K562 (cell line): ENCODE data around the gene SERTAD1. TPM values are rescaled to one million over a fixed set of nuclear protein-coding genes. Genes with fewer than 3 reads are reported as not detected.

Experiments
- ATAC-seq: fragments of 200-7000 bp; cut with Tn5 transposase; 3 replicates; pipeline ENCODE4 v1.9.1; 2020; ENCODE audit warnings: moderate library complexity
- BruUV-seq: library from RNA; stranded (reverse); fragments of 400-500 nt; replicated peaks from 2 replicates; lab custom pipeline; 2021; lab: Mats Ljungman, UMichigan
- CTCF ChIA-PET: fragments of 300-600 bp; formaldehyde crosslinking; extraction: SDS; loops from one replicate; lab custom pipeline; 2021; ENCODE audit warnings: low intra/inter-chr PET ratio; lab: Yijun Ruan, JAX
- POLR2A ChIA-PET: fragments of 300-600, 350-650 bp; sonication (Branson Sonifier 250); formaldehyde crosslinking; extraction: SDS; loops from one replicate; lab custom pipeline; 2021; ENCODE audit warnings: antibody characterized with exemption, inconsistent platforms; lab: Yijun Ruan, JAX
- DNase-seq, 4 experiments: peaks; one replicate each; pipeline versions ENCODE4 v3.0.0 to v3.0.0-alpha.2; 2011 to 2018; ENCODE audit warnings: low spot score in 3 of 4, mixed read lengths in 3 of 4; ENCODE audit errors: extremely low read depth in 1 of 4
- FAIRE-seq: peaks from 2 replicates; lab custom pipeline; 2011; peaks lifted over from hg19 to GRCh38; lab: Jason Lieb, UNC
- H2AFZ ChIP-seq: 2 replicates; pipeline ENCODE4 v1.6.0; 2011; ENCODE audit warnings: low read depth, low read length, control low read depth, inconsistent platforms
- H3K27ac ChIP-seq: fragments of 200-600 bp; 3 replicates; pipeline ENCODE4 v1.8.0; 2011; ENCODE audit warnings: low read depth, mild to moderate bottlenecking, control low read depth, inconsistent platforms, low read length, moderate library complexity, mixed read lengths; ENCODE audit errors: extremely low read depth
- H3K27me3 ChIP-seq, 2 experiments: fragments of 300-600 bp in 1 of 2; 2 replicates in 1 of 2; 3 replicates in 1 of 2; pipeline versions ENCODE4 v1.6.0 to v1.8.0; 2011; ENCODE audit warnings: inconsistent platforms in 2 of 2, low read length in 2 of 2, mild to moderate bottlenecking in 1 of 2, mixed read lengths in 1 of 2, moderate library complexity in 1 of 2; ENCODE audit not compliant: control insufficient read depth in 2 of 2, insufficient read depth in 2 of 2
- H3K36me3 ChIP-seq: fragments of 300-600 bp; 3 replicates; pipeline ENCODE4 v1.8.0; 2011; ENCODE audit warnings: mild to moderate bottlenecking, low read length, inconsistent platforms; ENCODE audit not compliant: control insufficient read depth, insufficient read depth
- H3K4me1 ChIP-seq, 2 experiments: fragments of 200-600 bp in 1 of 2; replicated peaks in 1 of 2; 2 replicates in 1 of 2; 3 replicates in 1 of 2; pipeline versions ENCODE4 v1.5.1 to v1.8.0; 2011; ENCODE audit warnings: inconsistent platforms in 2 of 2, low read length in 2 of 2, mild to moderate bottlenecking in 1 of 2, mixed read lengths in 1 of 2, moderate library complexity in 1 of 2; ENCODE audit not compliant: control insufficient read depth in 2 of 2, insufficient read depth in 2 of 2
- H3K4me2 ChIP-seq: 2 replicates; pipeline ENCODE4 v1.6.1; 2011; ENCODE audit warnings: low read length, control low read depth, inconsistent platforms, mixed read lengths; ENCODE audit not compliant: insufficient read depth
- H3K4me3 ChIP-seq: fragments of 200-600 bp; sonication (generic), shearing (Covaris generic); 2 replicates; pipeline ENCODE4 v1.5.1; 2016; ENCODE audit warnings: control low read depth, inconsistent platforms
- H3K79me2 ChIP-seq: fragments of 200-600 bp; 3 replicates; pipeline ENCODE4 v1.8.0; 2011; ENCODE audit warnings: low read length, inconsistent platforms; ENCODE audit not compliant: control insufficient read depth, insufficient read depth
- H3K9ac ChIP-seq, 2 experiments: 2 replicates each; pipeline versions ENCODE4 v1.6.0 to v1.6.1; 2011; ENCODE audit warnings: low read depth in 2 of 2, low read length in 2 of 2, control low read depth in 1 of 2, inconsistent platforms in 1 of 2, mild to moderate bottlenecking in 1 of 2, mixed read lengths in 1 of 2; ENCODE audit not compliant: insufficient read depth in 1 of 2
- H3K9me1 ChIP-seq: one replicate; pipeline ENCODE4 v1.6.0; 2011; ENCODE audit warnings: inconsistent platforms, mild to moderate bottlenecking, low read length, moderate library complexity; ENCODE audit not compliant: control insufficient read depth, insufficient read depth
- H3K9me3 ChIP-seq: replicated peaks from 2 replicates; pipeline ENCODE4 v1.5.1; 2011; ENCODE audit warnings: low read depth, low read length, inconsistent platforms; ENCODE audit not compliant: control insufficient read depth, insufficient read depth
- H4K20me1 ChIP-seq: replicated peaks from 2 replicates; pipeline ENCODE4 v1.6.1; 2011; ENCODE audit warnings: low read length, inconsistent platforms, mixed read lengths; ENCODE audit not compliant: control insufficient read depth, insufficient read depth
- EGR1 ChIP-seq: fragments of 450-650 bp; conservative IDR thresholded peaks from 2 replicates; pipeline ENCODE4 v1.6.1; 2017; ENCODE audit warnings: mild to moderate bottlenecking
- GTF2E2 ChIP-seq: fragments of 200-800 bp; sonication (Bioruptor generic); IDR thresholded peaks from 2 replicates; pipeline ENCODE4 v1.6.1; 2016; ENCODE audit warnings: missing genetic modification characterization, missing compliant biosample characterization
- PHB2 ChIP-seq: fragments of 450-650 bp; IDR thresholded peaks from 2 replicates; pipeline ENCODE4 v1.6.1; 2017; ENCODE audit warnings: low read depth
- RBM25 ChIP-seq: fragments of 200-400 bp; formaldehyde crosslinking; IDR thresholded peaks from 2 replicates; pipeline ENCODE4 v1.6.1; 2018; ENCODE audit warnings: low read length, low read depth, moderate library complexity; ENCODE audit not compliant: severe bottlenecking
- RFX7 ChIP-seq: fragments of 250-450 bp; sonication (Bioruptor Pico); IDR thresholded peaks from 2 replicates; pipeline ENCODE4 v1.5.1; 2021; ENCODE audit warnings: mild to moderate bottlenecking
- SMAD4 ChIP-seq: fragments of 250-450 bp; sonication (Bioruptor Pico); conservative IDR thresholded peaks from 2 replicates; pipeline ENCODE4 v1.8.0; 2021; ENCODE audit warnings: inconsistent platforms, mild to moderate bottlenecking, moderate library complexity
- THRAP3 ChIP-seq: fragments of 450-650 bp; IDR thresholded peaks from 2 replicates; pipeline ENCODE4 v1.6.1; 2016; ENCODE audit warnings: mild to moderate bottlenecking, inconsistent platforms, borderline replicate concordance
- ZFX ChIP-seq: sonication (generic); formaldehyde crosslinking; IDR thresholded peaks from 2 replicates; pipeline ENCODE4 v1.8.0; 2022; ENCODE audit warnings: mild to moderate bottlenecking, missing genetic modification reagents, moderate library complexity
- ZNF431 ChIP-seq: sonication (generic); formaldehyde crosslinking; IDR thresholded peaks from 2 replicates; pipeline ENCODE4 v1.8.0; 2022; ENCODE audit warnings: mild to moderate bottlenecking, missing genetic modification reagents
- WGBS: fragments of 100-300 bp; shearing (Covaris generic); methylation state at CpG from one replicate; pipeline ENCODE4 v1.1.6; 2016; ENCODE audit warnings: low coverage, mixed read lengths; ENCODE audit not compliant: insufficient coverage; ENCODE audit errors: missing lambda C conversion rate; 5-methylcytosine and 5-hydroxymethylcytosine counted together
- in situ Hi-C: fragments of 300-500 bp; cut with MboI; formaldehyde crosslinking; loops from 4 replicates; pipeline ENCODE4 v1.15.0; 2018; ENCODE audit warnings: inconsistent platforms, mixed read lengths
- intact Hi-C: fragments of 100-400 bp; cut with micrococcal nuclease; formaldehyde crosslinking; loops from 2 replicates; pipeline ENCODE4 v1.14.2; 2022
- polyA plus RNA-seq, 8 experiments: library from polyadenylated mRNA; depleted of rRNA in 4 of 8; stranded (reverse) in 5 of 8; unstranded in 3 of 8; fragments of >200 nt; fragmentation: Nextera tagmentation in 2 of 8; fragmentation: Illumina TruSeq in 1 of 8; extraction: Ambion mirVana in 2 of 8; extraction: Trizol in 1 of 8; gene quantifications; 2 replicates each; pipeline versions ENCODE4 v1.2.1 to v1.2.3, GENCODE V29; 2011 to 2014; ENCODE audit warnings: inconsistent platforms in 1 of 8, missing spikeins in 1 of 8
- total RNA-seq, 7 experiments: library from RNA; depleted of rRNA in 6 of 7; stranded (reverse); fragments of >200 nt in 6 of 7; fragmentation: Illumina TruSeq in 2 of 7; extraction: Trizol in 2 of 7; gene quantifications; 2 replicates each; pipeline versions ENCODE4 v1.2.1 to v1.2.3, GENCODE V29; 2011 to 2021; ENCODE audit warnings: low replicate concordance in 1 of 7
- TF ChIP-seq, protein P1 (sequence below): conservative IDR thresholded peaks from 2 replicates; pipeline ENCODE4 v1.6.1; 2011; ENCODE audit warnings: low read depth, mild to moderate bottlenecking, low read length; ENCODE audit not compliant: control insufficient read depth
- TF ChIP-seq, protein P2 (sequence below): sonication (generic); formaldehyde crosslinking; IDR thresholded peaks from 2 replicates; pipeline ENCODE4 v1.8.1; 2023; ENCODE audit warnings: missing genetic modification reagents, mild to moderate bottlenecking, borderline replicate concordance

Gene SERTAD1
- total and polyA plus RNA-seq, 9 of the 15 experiments (the other 6 are each of a cell fraction or from before 2014, with no cell fraction given) = 0.15 to 8.7 (median 4.9) TPM

DNA sequence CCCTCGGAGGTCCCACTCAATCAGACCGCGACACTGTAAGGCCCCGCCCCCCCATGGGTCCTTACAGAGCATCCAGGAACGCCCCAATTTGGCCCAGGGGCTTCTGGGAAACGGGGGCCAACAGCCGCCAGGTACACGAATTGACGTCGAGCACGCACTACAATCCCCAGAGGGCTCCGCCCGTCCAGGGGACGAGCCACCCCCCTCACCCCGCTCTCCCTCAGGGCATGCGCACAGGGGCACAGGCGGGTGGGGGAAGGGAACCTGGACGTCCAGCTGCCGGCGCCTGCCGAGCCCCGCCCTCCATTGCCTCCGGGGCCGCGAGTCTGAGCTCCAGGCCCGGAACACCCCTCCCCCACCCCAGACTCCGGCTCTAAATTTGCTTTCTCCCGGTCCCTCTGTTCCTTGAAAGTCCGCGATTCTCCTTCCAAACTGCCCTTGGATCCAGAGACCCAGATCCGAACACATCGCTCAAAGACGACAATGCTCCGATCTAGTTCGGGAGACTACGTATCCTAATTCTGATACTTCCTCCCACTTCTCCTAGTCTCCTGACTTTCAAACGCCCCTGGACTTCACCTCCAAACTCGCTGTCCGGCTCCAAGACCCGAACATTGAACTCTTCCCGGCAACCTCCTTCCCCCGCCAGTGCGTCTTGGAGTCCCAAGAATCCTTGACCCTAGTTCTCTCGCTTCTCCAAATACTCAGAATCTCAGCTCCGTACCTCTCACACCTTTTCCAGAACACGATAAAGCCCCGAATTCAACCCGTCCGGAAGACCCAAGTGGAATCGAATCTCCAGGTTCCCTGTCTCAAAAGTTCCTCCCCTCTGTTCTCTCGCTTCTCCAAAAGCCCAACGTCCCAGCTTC, 17.6 kb upstream of the SERTAD1 start (continued):
- TF ChIP-seq, protein P1, sequence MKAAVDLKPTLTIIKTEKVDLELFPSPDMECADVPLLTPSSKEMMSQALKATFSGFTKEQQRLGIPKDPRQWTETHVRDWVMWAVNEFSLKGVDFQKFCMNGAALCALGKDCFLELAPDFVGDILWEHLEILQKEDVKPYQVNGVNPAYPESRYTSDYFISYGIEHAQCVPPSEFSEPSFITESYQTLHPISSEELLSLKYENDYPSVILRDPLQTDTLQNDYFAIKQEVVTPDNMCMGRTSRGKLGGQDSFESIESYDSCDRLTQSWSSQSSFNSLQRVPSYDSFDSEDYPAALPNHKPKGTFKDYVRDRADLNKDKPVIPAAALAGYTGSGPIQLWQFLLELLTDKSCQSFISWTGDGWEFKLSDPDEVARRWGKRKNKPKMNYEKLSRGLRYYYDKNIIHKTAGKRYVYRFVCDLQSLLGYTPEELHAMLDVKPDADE = peak; percentile 95
- TF ChIP-seq SMAD4 (CRISPR knock-in tag) = peak; percentile 82
- 0 out of 2 replicates have a peak, but pooled peaks have one; percentile 44 for TF ChIP-seq THRAP3

DNA sequence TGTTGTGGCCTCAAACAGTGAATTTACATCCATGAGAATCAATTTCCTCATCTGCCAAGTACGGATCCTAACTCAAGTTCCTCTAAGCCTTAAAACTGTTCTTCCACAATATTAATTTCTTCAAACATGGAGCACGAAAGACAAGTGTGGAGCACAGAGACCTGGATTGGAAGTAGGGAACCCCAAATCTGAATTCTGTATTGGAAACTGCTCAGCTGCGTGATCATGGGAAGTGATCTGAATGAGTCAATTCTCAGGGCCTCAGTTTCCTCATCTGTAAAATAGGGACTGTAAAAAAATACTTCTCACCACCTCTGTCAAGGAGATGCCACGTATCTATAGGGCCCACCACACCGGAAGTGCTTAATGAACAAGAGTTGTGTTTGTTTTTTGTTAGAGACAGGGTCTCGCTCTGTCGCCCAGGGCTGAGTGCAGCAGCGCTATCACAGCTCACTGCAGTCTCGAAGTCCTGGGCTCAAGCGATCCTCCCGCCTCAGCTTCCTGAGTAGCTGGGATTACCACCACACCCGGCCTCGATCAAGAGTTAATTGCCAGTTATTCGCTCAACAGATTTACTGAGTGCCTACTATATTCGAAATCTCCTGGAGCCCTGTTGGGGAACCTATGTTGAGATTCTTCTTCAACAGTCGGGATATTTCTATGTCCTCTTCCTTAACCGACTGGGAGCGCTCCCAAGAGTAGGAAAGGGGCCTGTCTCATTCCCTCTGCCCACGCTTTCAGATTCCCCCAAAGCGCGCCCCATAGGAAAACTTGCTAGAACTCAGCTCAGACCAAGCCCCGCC, 16.7 kb upstream of the SERTAD1 start:
- Histone ChIP-seq H3K36me3 (peaks cover 29% of the 10 kb centered on the region), H4K20me1 (peaks cover 22% of the 10 kb centered on the region), H3K27me3 (no peaks in the 10 kb centered on the region), H3K4me2 (peak overlapping the region; percentile 89), H3K9ac (peak overlapping the region; percentile 66 to 90), H3K9me3 (no peaks in the 10 kb centered on the region), H3K79me2 (peaks cover 38% of the 10 kb centered on the region), H2AFZ (no peak overlapping the region), H3K4me1 (peaks cover 24 to 26% of the 10 kb centered on the region in 2 experiments), H3K9me1 (no peaks in the 10 kb centered on the region), H3K4me3 (peak overlapping the region; percentile 90), H3K27ac (peak overlapping the region; percentile 56)
- WGBS = 13% methylated on average over 22 of the region's 22 CpGs
- no peak for FAIRE-seq
- CTCF ChIA-PET = no interaction called here
- no peak for ATAC-seq
- in situ Hi-C loops = no loop called here
- no TSS peak for BruUV-seq
- intact Hi-C loops = loop anchor here (5.0 kb wide), 2 partner anchors 80 to 95 kb away; partner anchors contain the start of genes C19orf47 and PLD3
- POLR2A ChIA-PET = interaction anchor here (0.6 to 3.7 kb wide), 17 partner anchors 9 to 138 kb away, joined by 3 to 28 read pairs (median 4); partner anchors contain the start of genes C19orf47 and SERTAD1
- peak in 1 of 4 experiments; percentile 27 for DNase-seq
- no peak for TF ChIP-seq RFX7 (CRISPR knock-in tag)
- TF ChIP-seq ZFX (CRISPR knock-in tag) = peak; percentile 30; the same call in 1 of the 2 replicates
- TF ChIP-seq PHB2 = no peak
- TF ChIP-seq, protein P2, sequence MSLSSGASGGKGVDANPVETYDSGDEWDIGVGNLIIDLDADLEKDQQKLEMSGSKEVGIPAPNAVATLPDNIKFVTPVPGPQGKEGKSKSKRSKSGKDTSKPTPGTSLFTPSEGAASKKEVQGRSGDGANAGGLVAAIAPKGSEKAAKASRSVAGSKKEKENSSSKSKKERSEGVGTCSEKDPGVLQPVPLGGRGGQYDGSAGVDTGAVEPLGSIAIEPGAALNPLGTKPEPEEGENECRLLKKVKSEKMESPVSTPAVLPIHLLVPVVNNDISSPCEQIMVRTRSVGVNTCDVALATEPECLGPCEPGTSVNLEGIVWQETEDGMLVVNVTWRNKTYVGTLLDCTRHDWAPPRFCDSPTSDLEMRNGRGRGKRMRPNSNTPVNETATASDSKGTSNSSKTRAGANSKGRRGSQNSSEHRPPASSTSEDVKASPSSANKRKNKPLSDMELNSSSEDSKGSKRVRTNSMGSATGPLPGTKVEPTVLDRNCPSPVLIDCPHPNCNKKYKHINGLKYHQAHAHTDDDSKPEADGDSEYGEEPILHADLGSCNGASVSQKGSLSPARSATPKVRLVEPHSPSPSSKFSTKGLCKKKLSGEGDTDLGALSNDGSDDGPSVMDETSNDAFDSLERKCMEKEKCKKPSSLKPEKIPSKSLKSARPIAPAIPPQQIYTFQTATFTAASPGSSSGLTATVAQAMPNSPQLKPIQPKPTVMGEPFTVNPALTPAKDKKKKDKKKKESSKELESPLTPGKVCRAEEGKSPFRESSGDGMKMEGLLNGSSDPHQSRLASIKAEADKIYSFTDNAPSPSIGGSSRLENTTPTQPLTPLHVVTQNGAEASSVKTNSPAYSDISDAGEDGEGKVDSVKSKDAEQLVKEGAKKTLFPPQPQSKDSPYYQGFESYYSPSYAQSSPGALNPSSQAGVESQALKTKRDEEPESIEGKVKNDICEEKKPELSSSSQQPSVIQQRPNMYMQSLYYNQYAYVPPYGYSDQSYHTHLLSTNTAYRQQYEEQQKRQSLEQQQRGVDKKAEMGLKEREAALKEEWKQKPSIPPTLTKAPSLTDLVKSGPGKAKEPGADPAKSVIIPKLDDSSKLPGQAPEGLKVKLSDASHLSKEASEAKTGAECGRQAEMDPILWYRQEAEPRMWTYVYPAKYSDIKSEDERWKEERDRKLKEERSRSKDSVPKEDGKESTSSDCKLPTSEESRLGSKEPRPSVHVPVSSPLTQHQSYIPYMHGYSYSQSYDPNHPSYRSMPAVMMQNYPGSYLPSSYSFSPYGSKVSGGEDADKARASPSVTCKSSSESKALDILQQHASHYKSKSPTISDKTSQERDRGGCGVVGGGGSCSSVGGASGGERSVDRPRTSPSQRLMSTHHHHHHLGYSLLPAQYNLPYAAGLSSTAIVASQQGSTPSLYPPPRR = peak; percentile 55; the same call in 1 of the 2 replicates
- TF ChIP-seq EGR1 = peak; percentile 83
- peak; percentile 35 for TF ChIP-seq RBM25
- 0 out of 2 replicates have a peak, but pooled peaks have one; percentile 5 for TF ChIP-seq GTF2E2 (tag)
- peak; percentile 18; the same call in 1 of the 2 replicates for TF ChIP-seq ZNF431
